CD4-positive, alpha-beta T cell (primary cell): Measurements from ENCODE around the gene YY1. TPM values are rescaled to one million over a fixed set of nuclear protein-coding genes. Genes with fewer than 3 reads are reported as not detected.

Experiments used
- ATAC-seq: fragments of 200-7000 bp; cut with Tn5 transposase; one replicate; pipeline ENCODE4 v1.10.0; 2022; ENCODE audit warnings: mild to moderate bottlenecking; ENCODE audit not compliant: poor library complexity
- CTCF ChIA-PET: fragments of 350-600 bp; sonication (Branson Sonifier 250); formaldehyde crosslinking; loops from one replicate; lab custom pipeline; 2021; ENCODE audit warnings: antibody characterized with exemption, inconsistent platforms; lab: Charles Lee
- POLR2A ChIA-PET: fragments of 350-600 bp; sonication (Branson Sonifier 250); formaldehyde crosslinking; loops from one replicate; lab custom pipeline; 2021; ENCODE audit warnings: antibody characterized with exemption, inconsistent platforms; lab: Charles Lee
- DNase-seq, 14 experiments: peaks; one replicate each; pipeline ENCODE4 v3.0.0-alpha.2; 2013 to 2020; ENCODE audit warnings: mixed read lengths in 2 of 14
- H3K27ac ChIP-seq, 2 donors: one replicate each; pipeline versions ENCODE4 v1.5.1 to v1.7.0; 2013; ENCODE audit warnings: low read length in 2 of 2, low read depth in 1 of 2, mild to moderate bottlenecking in 1 of 2
- H3K27me3 ChIP-seq, 2 experiments: 1 replicate in 1 of 2; 2 replicates in 1 of 2; pipeline versions ENCODE4 v1.6.1 to v1.7.0; 2013; ENCODE audit warnings: low read length in 2 of 2, control low read depth in 1 of 2, mild to moderate bottlenecking in 1 of 2, moderate library complexity in 1 of 2; ENCODE audit not compliant: insufficient read depth in 2 of 2, control insufficient read depth in 1 of 2
- H3K36me3 ChIP-seq: one replicate; pipeline ENCODE4 v1.6.1; 2013; ENCODE audit warnings: low read length, control low read depth; ENCODE audit not compliant: insufficient read depth
- H3K4me1 ChIP-seq: one replicate; pipeline ENCODE4 v1.6.1; 2013; ENCODE audit warnings: low read length, control low read depth; ENCODE audit not compliant: insufficient read depth
- H3K4me3 ChIP-seq: one replicate; pipeline ENCODE4 v1.5.1; 2013; ENCODE audit warnings: mild to moderate bottlenecking, low read length, moderate library complexity
- H3K9me3 ChIP-seq, 2 experiments: 1 replicate in 1 of 2; 2 replicates in 1 of 2; pipeline versions ENCODE4 v1.6.1 to v1.7.0; 2013; ENCODE audit warnings: low read length in 2 of 2, mild to moderate bottlenecking in 2 of 2, control low read depth in 1 of 2, moderate library complexity in 1 of 2; ENCODE audit not compliant: control insufficient read depth in 1 of 2, insufficient read depth in 1 of 2
- H3K27ac Mint-ChIP-seq: one replicate; pipeline ENCODE4 v1.8.0; 2020; ENCODE audit warnings: mixed read lengths
- H3K27me3 Mint-ChIP-seq: one replicate; pipeline ENCODE4 v1.8.0; 2021; ENCODE audit warnings: mixed read lengths
- H3K36me3 Mint-ChIP-seq: one replicate; pipeline ENCODE4 v1.8.0; 2021; ENCODE audit warnings: low read depth, mixed read lengths
- H3K4me1 Mint-ChIP-seq: one replicate; pipeline ENCODE4 v1.8.0; 2021; ENCODE audit warnings: low read depth, mixed read lengths
- H3K4me3 Mint-ChIP-seq: one replicate; pipeline ENCODE4 v1.8.0; 2020; ENCODE audit warnings: mild to moderate bottlenecking, mixed read lengths
- H3K9me3 Mint-ChIP-seq: one replicate; pipeline ENCODE4 v1.8.0; 2020; ENCODE audit warnings: mixed read lengths
- intact Hi-C, 2 experiments: fragments of 100-400 bp; cut with DNase I in 1 of 2; cut with micrococcal nuclease in 1 of 2; formaldehyde crosslinking; loops; one replicate each; pipeline versions ENCODE4 v1.15.1 to v1.9.0; 2023 to 2025; cut with DNase I, micrococcal nuclease
- total RNA-seq, 174 experiments: library from RNA in 2 of 174; stranded (reverse) in 2 of 174; gene quantifications; one replicate each; pipeline ENCODE4 v1.2.3 and lab custom pipeline; 2021 to 2026
- TF ChIP-seq, protein P1 (sequence below): fragments of 200-600 bp; IDR thresholded peaks from one replicate; pipeline ENCODE4 v1.8.0; 2022; ENCODE audit warnings: antibody characterized with exemption, mild to moderate bottlenecking

Gene YY1
- total RNA-seq, 2 experiments from 2014 or later: 68.9 to 70.4 TPM

DNA sequence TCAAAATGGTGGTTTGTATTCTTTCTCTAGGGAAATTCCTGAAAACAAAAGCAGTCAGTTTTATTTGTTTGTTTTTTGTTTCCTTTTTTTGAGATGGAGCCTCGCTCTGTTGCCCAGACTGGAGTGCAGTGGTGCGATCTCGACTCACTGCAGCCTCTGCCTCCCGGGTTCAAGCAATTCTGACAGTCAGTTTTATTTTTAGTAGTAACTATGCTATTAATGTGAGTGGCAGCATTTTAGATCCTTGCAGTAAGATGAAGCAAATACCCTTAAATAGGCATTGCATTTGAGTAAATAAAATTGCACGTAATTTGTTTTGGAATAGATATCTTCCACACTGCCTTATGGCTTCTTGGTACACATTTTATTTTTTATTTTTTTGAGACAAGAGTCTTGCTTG, 23.6 kb downstream of the YY1 start:
- ChIA-PET POLR2A (interaction anchor here (2.3 kb wide), 1 partner anchor 21 kb away, joined by 7 read pairs; no protein-coding TSS in a partner anchor), CTCF (no interaction called here)
- peak overlapping the region; percentile 73 for H3K27ac Mint-ChIP-seq
- H3K27ac ChIP-seq: peak overlapping the region in 1 of 2 donors; percentile 14
- H3K27me3 ChIP-seq: no peaks in the 10 kb centered on the region
- no peaks in the 10 kb centered on the region for H3K9me3 Mint-ChIP-seq
- no peaks in the 10 kb centered on the region for H3K27me3 Mint-ChIP-seq
- TF ChIP-seq, protein P1, sequence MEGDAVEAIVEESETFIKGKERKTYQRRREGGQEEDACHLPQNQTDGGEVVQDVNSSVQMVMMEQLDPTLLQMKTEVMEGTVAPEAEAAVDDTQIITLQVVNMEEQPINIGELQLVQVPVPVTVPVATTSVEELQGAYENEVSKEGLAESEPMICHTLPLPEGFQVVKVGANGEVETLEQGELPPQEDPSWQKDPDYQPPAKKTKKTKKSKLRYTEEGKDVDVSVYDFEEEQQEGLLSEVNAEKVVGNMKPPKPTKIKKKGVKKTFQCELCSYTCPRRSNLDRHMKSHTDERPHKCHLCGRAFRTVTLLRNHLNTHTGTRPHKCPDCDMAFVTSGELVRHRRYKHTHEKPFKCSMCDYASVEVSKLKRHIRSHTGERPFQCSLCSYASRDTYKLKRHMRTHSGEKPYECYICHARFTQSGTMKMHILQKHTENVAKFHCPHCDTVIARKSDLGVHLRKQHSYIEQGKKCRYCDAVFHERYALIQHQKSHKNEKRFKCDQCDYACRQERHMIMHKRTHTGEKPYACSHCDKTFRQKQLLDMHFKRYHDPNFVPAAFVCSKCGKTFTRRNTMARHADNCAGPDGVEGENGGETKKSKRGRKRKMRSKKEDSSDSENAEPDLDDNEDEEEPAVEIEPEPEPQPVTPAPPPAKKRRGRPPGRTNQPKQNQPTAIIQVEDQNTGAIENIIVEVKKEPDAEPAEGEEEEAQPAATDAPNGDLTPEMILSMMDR: no peak
- H3K4me3 Mint-ChIP-seq: peak overlapping the region; percentile 9
- H3K4me3 ChIP-seq: no peak overlapping the region
- DNase-seq (no peak), ATAC-seq (no peak)
- intact Hi-C loops: no loop called here
- peaks cover 90% of the 10 kb centered on the region for H3K4me1 Mint-ChIP-seq
- H3K9me3 ChIP-seq: no peaks in the 10 kb centered on the region
- H3K36me3 Mint-ChIP-seq: peaks cover 62% of the 10 kb centered on the region
- H3K36me3 ChIP-seq: peaks cover 41% of the 10 kb centered on the region
- H3K4me1 ChIP-seq: peaks cover 69% of the 10 kb centered on the region

DNA sequence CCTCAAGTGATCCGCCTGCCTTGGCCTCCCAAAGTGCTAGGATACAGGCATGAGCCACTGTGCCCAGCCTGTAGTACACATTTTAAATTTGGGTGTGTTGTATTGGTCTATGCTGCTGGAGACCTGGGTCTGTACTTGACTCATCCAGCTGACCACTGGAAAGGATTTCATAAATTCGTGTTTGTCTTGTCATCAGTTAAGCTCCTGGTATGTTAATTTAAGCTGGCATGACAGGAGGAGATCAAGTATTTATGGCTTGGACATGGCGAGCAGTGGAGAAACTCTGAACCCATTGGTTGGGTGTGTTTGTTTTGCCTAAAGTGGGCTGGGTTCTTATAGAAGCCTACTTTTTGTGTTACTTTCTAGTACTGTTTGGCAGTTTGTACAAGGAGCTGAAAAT, 24.2 kb downstream of the YY1 start:
- no peak for ATAC-seq
- DNase-seq: no peak
- intact Hi-C loops: no loop called here
- H3K27ac Mint-ChIP-seq: peak overlapping the region; percentile 73
- H3K4me1 Mint-ChIP-seq: peaks cover 90% of the 10 kb centered on the region
- TF ChIP-seq, protein P1: no peak
- no peak overlapping the region for H3K4me3 ChIP-seq
- ChIA-PET POLR2A (no interaction called here), CTCF (interaction anchor here (0.6 kb wide), 1 partner anchor 17 kb away, joined by 3 read pairs; no protein-coding TSS in a partner anchor)
- peaks cover 68% of the 10 kb centered on the region for H3K36me3 Mint-ChIP-seq
- H3K9me3 Mint-ChIP-seq: no peaks in the 10 kb centered on the region
- H3K27ac ChIP-seq: no peak overlapping the region
- H3K27me3 Mint-ChIP-seq: no peaks in the 10 kb centered on the region
- H3K27me3 ChIP-seq: no peaks in the 10 kb centered on the region
- peaks cover 47% of the 10 kb centered on the region for H3K36me3 ChIP-seq
- peak overlapping the region; percentile 15 for H3K4me3 Mint-ChIP-seq
- H3K4me1 ChIP-seq: peaks cover 68% of the 10 kb centered on the region
- no peaks in the 10 kb centered on the region for H3K9me3 ChIP-seq

DNA sequence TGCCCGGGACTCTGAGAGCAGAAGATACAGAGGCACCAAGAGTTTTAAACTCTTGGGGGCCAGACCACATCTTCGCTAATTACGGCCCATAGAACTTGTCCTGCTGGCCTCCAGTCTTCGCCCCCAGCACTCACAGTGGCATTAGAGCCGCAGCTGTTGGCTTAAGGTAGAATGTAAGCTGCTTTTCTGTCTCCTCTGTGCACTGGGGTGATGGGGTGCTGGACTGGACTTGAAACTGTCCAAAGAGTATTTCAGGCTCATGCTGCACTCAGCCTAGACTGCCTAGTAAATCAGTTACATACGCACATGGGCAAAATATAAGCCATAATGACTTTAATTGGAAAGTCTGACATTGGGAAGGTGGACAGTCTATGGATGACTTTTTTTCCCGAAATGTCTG, 29.0 kb downstream of the YY1 start:
- no peaks in the 10 kb centered on the region for H3K9me3 Mint-ChIP-seq
- peak overlapping the region; percentile 11 for H3K27ac Mint-ChIP-seq
- no peak overlapping the region for H3K4me3 Mint-ChIP-seq
- TF ChIP-seq, protein P1: no peak
- H3K9me3 ChIP-seq: no peaks in the 10 kb centered on the region
- POLR2A ChIA-PET: no interaction called here
- H3K27me3 Mint-ChIP-seq: no peaks in the 10 kb centered on the region
- peaks cover 61% of the 10 kb centered on the region for H3K36me3 Mint-ChIP-seq
- CTCF ChIA-PET: interaction anchor here (1.6 kb wide), 1 partner anchor 14 kb away, joined by 3 read pairs; no protein-coding TSS in a partner anchor
- peaks cover 42% of the 10 kb centered on the region for H3K4me1 ChIP-seq
- no peak overlapping the region for H3K4me3 ChIP-seq
- no peak for DNase-seq
- no peaks in the 10 kb centered on the region for H3K27me3 ChIP-seq
- intact Hi-C loops: no loop called here
- H3K36me3 ChIP-seq: peaks cover 47% of the 10 kb centered on the region
- no peak overlapping the region for H3K27ac ChIP-seq
- peaks cover 77% of the 10 kb centered on the region for H3K4me1 Mint-ChIP-seq
- ATAC-seq: no peak
